Measurements from ENCODE around the gene MBP.

DNA sequence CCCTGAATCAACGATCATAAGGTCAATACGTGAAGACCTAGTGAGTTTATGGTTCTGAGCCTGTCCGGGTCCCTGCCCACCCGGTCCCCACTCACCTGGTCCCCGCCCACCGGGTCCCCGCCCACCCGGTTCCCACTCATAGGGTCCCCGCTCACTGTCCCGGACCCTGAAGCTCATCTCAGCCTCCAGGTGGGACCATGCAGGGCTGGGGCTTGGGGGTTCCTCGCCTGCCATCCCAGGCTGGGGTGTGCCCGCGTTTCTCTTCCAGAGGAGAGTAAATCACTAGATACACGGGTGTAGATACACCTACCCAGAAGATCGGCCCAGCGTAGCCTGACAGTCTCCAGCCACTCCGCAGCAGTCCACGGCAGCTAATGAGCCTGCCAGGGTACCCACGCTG is 131.5 kb downstream of the MBP start:
- TF ChIP-seq, protein P1, sequence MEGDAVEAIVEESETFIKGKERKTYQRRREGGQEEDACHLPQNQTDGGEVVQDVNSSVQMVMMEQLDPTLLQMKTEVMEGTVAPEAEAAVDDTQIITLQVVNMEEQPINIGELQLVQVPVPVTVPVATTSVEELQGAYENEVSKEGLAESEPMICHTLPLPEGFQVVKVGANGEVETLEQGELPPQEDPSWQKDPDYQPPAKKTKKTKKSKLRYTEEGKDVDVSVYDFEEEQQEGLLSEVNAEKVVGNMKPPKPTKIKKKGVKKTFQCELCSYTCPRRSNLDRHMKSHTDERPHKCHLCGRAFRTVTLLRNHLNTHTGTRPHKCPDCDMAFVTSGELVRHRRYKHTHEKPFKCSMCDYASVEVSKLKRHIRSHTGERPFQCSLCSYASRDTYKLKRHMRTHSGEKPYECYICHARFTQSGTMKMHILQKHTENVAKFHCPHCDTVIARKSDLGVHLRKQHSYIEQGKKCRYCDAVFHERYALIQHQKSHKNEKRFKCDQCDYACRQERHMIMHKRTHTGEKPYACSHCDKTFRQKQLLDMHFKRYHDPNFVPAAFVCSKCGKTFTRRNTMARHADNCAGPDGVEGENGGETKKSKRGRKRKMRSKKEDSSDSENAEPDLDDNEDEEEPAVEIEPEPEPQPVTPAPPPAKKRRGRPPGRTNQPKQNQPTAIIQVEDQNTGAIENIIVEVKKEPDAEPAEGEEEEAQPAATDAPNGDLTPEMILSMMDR (conservative IDR thresholded peaks at IDR 0.05 in 1 of 2, IDR thresholded peaks at IDR 0.05 in 1 of 2; ENCODE audit: low read depth in 1 of 2, low read length in 2 of 2), result no peak
- TF ChIP-seq EZH2 (IDR thresholded peaks at IDR 0.05; ENCODE audit: low read length, missing control alignments), result no peak
